Caco-2 (cell line): ENCODE data around the gene CCL8. TPM values are rescaled to one million over a fixed set of nuclear protein-coding genes. Genes with fewer than 3 reads are reported as not detected.

ENCODE experiments used
- BruUV-seq: library from RNA; stranded (reverse); fragments of 400-500 nt; replicated peaks from 2 replicates; lab custom pipeline; 2021; lab: Mats Ljungman, UMichigan
- CTCF ChIA-PET: fragments of 300-600 bp; sonication (Branson Sonifier 250); formaldehyde crosslinking; loops from one replicate; lab custom pipeline; 2022; ENCODE audit warnings: antibody characterized with exemption; lab: Charles Lee
- POLR2A ChIA-PET: fragments of 300-600 bp; sonication (Branson Sonifier 250); formaldehyde crosslinking; loops from one replicate; lab custom pipeline; 2022; ENCODE audit warnings: antibody characterized with exemption; lab: Charles Lee
- DNase-seq, 2 experiments: peaks; one replicate each; pipeline versions ENCODE4 v3.0.0 to v3.0.0-alpha.2; 2020 to 2022
- H3K27me3 ChIP-seq: replicated peaks from 2 replicates; pipeline ENCODE4 v1.6.0; 2011; ENCODE audit warnings: low read length; ENCODE audit not compliant: control insufficient read depth, insufficient read depth
- H3K36me3 ChIP-seq: 2 replicates; pipeline ENCODE4 v1.5.1; 2011; ENCODE audit warnings: low read length; ENCODE audit not compliant: control insufficient read depth, insufficient read depth
- H3K4me1 ChIP-seq: fragments of 250-450 bp; sonication (Bioruptor Pico); 2 replicates; pipeline ENCODE4 v1.5.1; 2020; ENCODE audit warnings: mild to moderate bottlenecking
- H3K4me3 ChIP-seq: 2 replicates; pipeline ENCODE4 v1.5.1; 2011; ENCODE audit warnings: low read depth, mild to moderate bottlenecking, control low read depth, low read length
- H3K9me3 ChIP-seq: fragments of 250-450 bp; sonication (Bioruptor Pico); 2 replicates; pipeline ENCODE4 v1.5.1; 2020; ENCODE audit warnings: mild to moderate bottlenecking, moderate library complexity
- H3K27ac Mint-ChIP-seq: one replicate; pipeline ENCODE4 v1.8.0; 2022; ENCODE audit warnings: mixed read lengths; ENCODE audit not compliant: unreplicated experiment
- H3K27me3 Mint-ChIP-seq: one replicate; pipeline ENCODE4 v1.8.0; 2022; ENCODE audit warnings: mixed read lengths; ENCODE audit not compliant: insufficient read depth, unreplicated experiment
- H3K36me3 Mint-ChIP-seq: one replicate; pipeline ENCODE4 v1.8.0; 2022; ENCODE audit warnings: mild to moderate bottlenecking, mixed read lengths; ENCODE audit not compliant: insufficient read depth, unreplicated experiment
- H3K4me1 Mint-ChIP-seq: one replicate; pipeline ENCODE4 v1.8.0; 2022; ENCODE audit warnings: low read depth, mixed read lengths; ENCODE audit not compliant: unreplicated experiment
- H3K4me3 Mint-ChIP-seq: one replicate; pipeline ENCODE4 v1.8.0; 2022; ENCODE audit warnings: mild to moderate bottlenecking, moderate library complexity, mixed read lengths; ENCODE audit not compliant: unreplicated experiment
- H3K9me3 Mint-ChIP-seq: one replicate; pipeline ENCODE4 v1.8.0; 2022; ENCODE audit warnings: mixed read lengths; ENCODE audit not compliant: unreplicated experiment
- intact Hi-C: fragments of 100-400 bp; cut with micrococcal nuclease; formaldehyde crosslinking; loops from one replicate; pipeline ENCODE4 v1.10.0; 2022; ENCODE audit not compliant: unreplicated experiment
- total RNA-seq: library from RNA; stranded (reverse); gene quantifications from 2 replicates; pipeline ENCODE4 v1.2.3, GENCODE V29; 2022
- TF ChIP-seq, protein P1 (sequence below), 2 experiments: fragments of 200-600 bp in 1 of 2; IDR thresholded peaks; 1 replicate in 1 of 2; 2 replicates in 1 of 2; pipeline versions ENCODE4 v1.5.1 to v1.8.0; 2011 to 2022; ENCODE audit warnings: antibody characterized with exemption in 1 of 2, control low read depth in 1 of 2, inconsistent platforms in 1 of 2, low read depth in 1 of 2, low read length in 1 of 2, mild to moderate bottlenecking in 1 of 2, moderate library complexity in 1 of 2; ENCODE audit not compliant: insufficient read depth in 1 of 2, severe bottlenecking in 1 of 2, unreplicated experiment in 1 of 2

The CCL8 gene
- total RNA-seq, 1 experiment from 2014 or later = not detected

DNA sequence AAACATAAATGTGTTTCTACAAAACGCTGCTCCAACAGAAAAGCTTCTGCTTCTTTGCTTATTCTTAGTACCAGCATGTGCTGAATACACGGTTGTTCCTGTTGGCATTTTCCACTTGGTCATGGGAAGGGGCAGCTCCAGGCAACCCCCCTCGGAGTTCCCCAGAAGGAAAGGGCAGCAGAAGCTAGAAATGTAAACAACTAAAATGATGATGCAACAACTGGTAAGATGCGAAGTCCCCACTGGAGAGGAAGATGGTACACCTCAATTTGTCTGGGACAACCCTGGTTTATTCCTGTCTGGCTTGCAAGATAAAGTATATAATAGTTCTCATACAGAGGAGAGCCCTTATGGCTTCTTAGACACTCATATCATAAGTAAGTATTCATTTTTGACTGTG is 27.8 kb downstream of the CCL8 start:
- Mint-ChIP-seq H3K27me3 (peaks cover 4% of the 10 kb centered on the region), H3K9me3 (no peaks in the 10 kb centered on the region), H3K4me1 (no peaks in the 10 kb centered on the region), H3K36me3 (no peaks in the 10 kb centered on the region), H3K27ac (no peak overlapping the region), H3K4me3 (no peak overlapping the region)
- DNase-seq = no peak
- CTCF ChIA-PET = no interaction called here
- no peaks in the 10 kb centered on the region for H3K9me3 ChIP-seq
- no peaks in the 10 kb centered on the region for H3K36me3 ChIP-seq
- no peak overlapping the region for H3K4me3 ChIP-seq
- no TSS peak for BruUV-seq
- peaks cover 5% of the 10 kb centered on the region; the same call in 1 of the 2 replicates for H3K4me1 ChIP-seq
- no peaks in the 10 kb centered on the region for H3K27me3 ChIP-seq
- POLR2A ChIA-PET = no interaction called here
- TF ChIP-seq, protein P1, sequence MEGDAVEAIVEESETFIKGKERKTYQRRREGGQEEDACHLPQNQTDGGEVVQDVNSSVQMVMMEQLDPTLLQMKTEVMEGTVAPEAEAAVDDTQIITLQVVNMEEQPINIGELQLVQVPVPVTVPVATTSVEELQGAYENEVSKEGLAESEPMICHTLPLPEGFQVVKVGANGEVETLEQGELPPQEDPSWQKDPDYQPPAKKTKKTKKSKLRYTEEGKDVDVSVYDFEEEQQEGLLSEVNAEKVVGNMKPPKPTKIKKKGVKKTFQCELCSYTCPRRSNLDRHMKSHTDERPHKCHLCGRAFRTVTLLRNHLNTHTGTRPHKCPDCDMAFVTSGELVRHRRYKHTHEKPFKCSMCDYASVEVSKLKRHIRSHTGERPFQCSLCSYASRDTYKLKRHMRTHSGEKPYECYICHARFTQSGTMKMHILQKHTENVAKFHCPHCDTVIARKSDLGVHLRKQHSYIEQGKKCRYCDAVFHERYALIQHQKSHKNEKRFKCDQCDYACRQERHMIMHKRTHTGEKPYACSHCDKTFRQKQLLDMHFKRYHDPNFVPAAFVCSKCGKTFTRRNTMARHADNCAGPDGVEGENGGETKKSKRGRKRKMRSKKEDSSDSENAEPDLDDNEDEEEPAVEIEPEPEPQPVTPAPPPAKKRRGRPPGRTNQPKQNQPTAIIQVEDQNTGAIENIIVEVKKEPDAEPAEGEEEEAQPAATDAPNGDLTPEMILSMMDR (IDR thresholded peaks at IDR 0.05; ENCODE audit: insufficient read depth in 1 of 2, low read depth in 1 of 2, low read length in 1 of 2, severe bottlenecking in 1 of 2, unreplicated experiment in 1 of 2) = no peak
- intact Hi-C loops = no loop called here

DNA sequence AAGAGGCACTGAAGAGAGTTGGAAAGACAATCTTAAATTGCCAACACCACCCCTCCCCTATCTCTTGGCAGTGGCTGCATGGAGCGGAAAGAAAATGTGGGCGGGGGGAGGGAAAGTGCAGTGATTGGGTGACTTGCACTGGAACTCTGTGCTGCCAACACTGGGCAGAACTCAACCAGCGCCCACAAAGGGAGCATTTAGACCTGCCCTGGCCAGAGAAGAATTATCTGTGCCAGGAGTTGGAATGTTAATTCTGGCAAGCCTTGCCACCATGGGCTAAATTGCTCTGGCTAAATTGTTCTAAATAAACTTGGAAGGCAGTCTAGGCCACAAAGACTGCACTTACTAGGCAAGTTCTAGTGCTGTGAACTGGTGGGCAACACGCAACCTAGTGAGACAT is 30.5 kb downstream of the CCL8 start:
- CTCF ChIA-PET = no interaction called here
- TF ChIP-seq, protein P1 (IDR thresholded peaks at IDR 0.05; ENCODE audit: insufficient read depth in 1 of 2, low read depth in 1 of 2, low read length in 1 of 2, severe bottlenecking in 1 of 2, unreplicated experiment in 1 of 2) = no peak
- Histone ChIP-seq H3K4me3 (no peak overlapping the region), H3K27me3 (no peaks in the 10 kb centered on the region), H3K9me3 (no peaks in the 10 kb centered on the region), H3K36me3 (no peaks in the 10 kb centered on the region), H3K4me1 (no peaks in the 10 kb centered on the region)
- peaks cover 4% of the 10 kb centered on the region for H3K27me3 Mint-ChIP-seq
- H3K9me3 Mint-ChIP-seq = no peaks in the 10 kb centered on the region
- H3K4me1 Mint-ChIP-seq = no peaks in the 10 kb centered on the region
- BruUV-seq = no TSS peak
- DNase-seq = no peak
- intact Hi-C loops = no loop called here
- H3K4me3 Mint-ChIP-seq = no peak overlapping the region
- H3K27ac Mint-ChIP-seq = no peak overlapping the region
- POLR2A ChIA-PET = no interaction called here
- H3K36me3 Mint-ChIP-seq = no peaks in the 10 kb centered on the region

DNA sequence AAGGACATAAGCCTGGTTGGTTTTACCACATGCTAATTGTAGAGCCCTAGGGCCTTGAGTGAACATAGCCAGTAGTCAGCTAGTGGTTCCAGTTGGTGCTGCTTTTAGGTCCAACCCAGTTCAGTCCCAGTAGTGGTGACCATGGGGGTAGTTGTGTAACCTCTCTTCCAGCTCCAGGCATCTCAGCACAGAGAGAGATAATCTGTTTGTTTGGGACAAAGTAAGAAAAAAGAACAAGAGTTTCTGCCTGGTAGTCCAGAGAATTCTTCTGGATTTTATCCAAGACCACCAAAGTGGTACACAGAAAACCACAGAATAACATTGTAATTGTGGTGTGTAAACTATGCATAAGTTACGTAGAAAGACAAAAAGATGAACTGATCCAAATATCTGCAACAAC is 31.9 kb downstream of the CCL8 start:
- ChIA-PET POLR2A (no interaction called here), CTCF (no interaction called here)
- H3K4me1 Mint-ChIP-seq = no peaks in the 10 kb centered on the region
- TF ChIP-seq, protein P1 (IDR thresholded peaks at IDR 0.05; ENCODE audit: insufficient read depth in 1 of 2, low read depth in 1 of 2, low read length in 1 of 2, severe bottlenecking in 1 of 2, unreplicated experiment in 1 of 2) = no peak
- no peaks in the 10 kb centered on the region for H3K4me1 ChIP-seq
- BruUV-seq = no TSS peak
- H3K4me3 ChIP-seq = no peak overlapping the region
- H3K36me3 Mint-ChIP-seq = no peaks in the 10 kb centered on the region
- H3K9me3 Mint-ChIP-seq = no peaks in the 10 kb centered on the region
- H3K36me3 ChIP-seq = no peaks in the 10 kb centered on the region
- no peaks in the 10 kb centered on the region for H3K27me3 ChIP-seq
- no peak overlapping the region for H3K27ac Mint-ChIP-seq
- no peaks in the 10 kb centered on the region for H3K27me3 Mint-ChIP-seq
- no peaks in the 10 kb centered on the region for H3K9me3 ChIP-seq
- DNase-seq = no peak
- intact Hi-C loops = no loop called here
- no peak overlapping the region for H3K4me3 Mint-ChIP-seq
